Lower leg skin (tissue), 4 donors: ENCODE results near the gene CAMTA1. TPM values are rescaled to one million over a fixed set of nuclear protein-coding genes. Genes with fewer than 3 reads are reported as not detected.

Source experiments
- DNase-seq, 2 donors: peaks; one replicate each; pipeline ENCODE4 v3.0.0-alpha.2; 2019; ENCODE audit warnings: low spot score in 2 of 2
- H3K4me3 ChIP-seq: fragments of 200-600 bp; sonication (generic); 2 replicates; pipeline ENCODE4 v1.5.1; 2017; ENCODE audit warnings: mild to moderate bottlenecking, low read depth; ENCODE audit not compliant: poor library complexity, severe bottlenecking
- CTCF ChIP-seq, 3 donors: fragments of 450-650 bp; IDR thresholded peaks; one replicate each; pipeline ENCODE4 v1.5.1; 2016; ENCODE audit warnings: antibody characterized with exemption in 3 of 3, mild to moderate bottlenecking in 3 of 3, moderate library complexity in 2 of 3
- POLR2A ChIP-seq, 2 donors: fragments of 450-650 bp; IDR thresholded peaks; one replicate each; pipeline ENCODE4 v1.6.1; 2016 to 2017; ENCODE audit warnings: antibody characterized with exemption in 2 of 2, mild to moderate bottlenecking in 1 of 2, moderate library complexity in 1 of 2
- WGBS, 2 donors: methylation state at CpG; one replicate each; pipeline ENCODE4 v1.1.5; 2018; 5-methylcytosine and 5-hydroxymethylcytosine counted together
- intact Hi-C: fragments of 100-400 bp; cut with DNase I; formaldehyde crosslinking; loops from one replicate; pipeline ENCODE4 v1.15.0; 2023; ENCODE audit warnings: low total_unique reads
- total RNA-seq, 4 donors: library from RNA; depleted of rRNA; stranded (reverse); fragments of >200 nt; gene quantifications; one replicate each; pipeline ENCODE4 v1.1.0, GENCODE V29; 2016

CAMTA1 gene
- total RNA-seq, 4 donors from 2014 or later, result 24.4 to 52.3 (median 32.9) TPM

DNA sequence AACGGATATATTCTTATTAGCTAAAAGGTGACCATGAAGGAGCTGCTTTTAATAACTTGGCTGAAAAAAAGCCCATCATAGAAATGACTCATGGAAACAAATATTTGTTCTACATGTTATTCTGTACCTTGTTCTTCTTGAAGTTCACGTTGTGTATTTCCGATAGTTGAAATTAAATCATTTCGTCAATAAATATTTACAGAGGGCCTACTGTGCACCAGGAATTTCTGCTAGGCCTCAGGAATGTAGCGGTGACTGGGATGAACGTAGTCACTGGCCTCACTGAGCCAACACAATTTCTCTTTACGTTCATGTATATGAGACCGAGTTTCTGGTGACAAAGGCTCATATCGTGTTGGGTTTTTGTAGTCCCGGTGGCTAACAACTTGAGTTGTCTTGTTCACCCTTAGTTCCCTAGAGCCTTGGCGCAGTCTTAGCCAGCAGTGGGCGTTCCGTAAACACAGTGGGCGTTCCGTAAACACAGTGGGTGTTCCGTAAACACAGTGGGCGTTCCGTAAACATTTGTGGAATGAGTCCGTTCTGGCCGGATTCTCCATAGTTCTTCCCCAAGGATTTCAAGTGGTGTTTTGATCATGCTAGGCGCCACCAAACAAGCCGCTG is 932.6 kb downstream of the CAMTA1 start:
- no peak for DNase-seq
- intact Hi-C loops, result no loop called here
- TF ChIP-seq CTCF (IDR thresholded peaks at IDR 0.05), result no peak
- TF ChIP-seq POLR2A (IDR thresholded peaks at IDR 0.05), result no peak
- WGBS, 2 donors, result 89 to 92% methylated on average over 22 of the region's 22 CpGs
- no peak overlapping the region for H3K4me3 ChIP-seq

DNA sequence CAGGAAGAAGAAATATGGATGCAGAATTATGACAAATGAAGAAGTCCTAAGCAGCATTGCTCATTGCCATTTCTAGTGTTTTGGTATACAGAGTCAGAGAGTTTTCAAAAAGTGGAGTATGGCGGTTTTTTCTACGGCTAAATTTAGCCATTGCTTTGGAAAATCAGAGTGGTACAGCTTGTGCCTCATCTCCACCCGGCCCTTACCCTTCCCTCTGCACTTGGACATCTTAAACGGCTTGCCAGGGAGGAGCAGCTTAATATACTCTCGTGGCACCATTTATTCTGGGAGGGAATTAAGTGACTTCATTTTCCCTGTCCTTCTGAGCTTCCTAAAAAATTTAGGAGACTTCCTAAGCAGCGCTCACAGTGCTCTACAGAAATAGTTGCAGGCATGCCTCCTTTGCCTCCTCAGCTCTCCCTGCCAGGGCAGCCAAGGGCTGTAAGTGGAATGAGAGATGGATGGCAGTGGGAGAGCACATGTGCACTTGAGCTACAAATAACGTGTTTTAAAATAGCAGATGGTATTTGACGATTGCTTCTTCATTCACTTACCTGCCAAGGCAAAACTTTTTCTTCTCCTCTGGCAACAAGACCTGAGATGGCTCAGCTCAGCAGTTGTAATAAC is 934.3 kb downstream of the CAMTA1 start:
- DNase-seq, result peak in 1 of 2 donors; percentile 28
- H3K4me3 ChIP-seq, result no peak overlapping the region
- intact Hi-C loops, result loop anchor here (5.0 kb wide), 1 partner anchor 1323 kb away; no protein-coding TSS in a partner anchor
- 72 to 76% methylated on average over 8 of the region's 8 CpGs for WGBS, 2 donors
- TF ChIP-seq CTCF (IDR thresholded peaks at IDR 0.05) (no peak), POLR2A (IDR thresholded peaks at IDR 0.05) (no peak)

- no peak overlapping the region for H3K4me3 ChIP-seq
- TF ChIP-seq POLR2A (IDR thresholded peaks at IDR 0.05) (no peak), CTCF (IDR thresholded peaks at IDR 0.05) (no peak)
- intact Hi-C loops, result loop anchor here (5.0 kb wide), 1 partner anchor 1320 kb away; no protein-coding TSS in a partner anchor
- no peak for DNase-seq
- WGBS, 2 donors, result 38 to 39% methylated on average over 5 of the region's 5 CpGs
These were observed 936.9 kb downstream of the CAMTA1 start for GRCh38 chr1:7721940-7722669.

- no peak overlapping the region for H3K4me3 ChIP-seq
- DNase-seq, result no peak
- intact Hi-C loops, result loop anchor here (5.0 kb wide), 1 partner anchor 1320 kb away; no protein-coding TSS in a partner anchor
- no peak for TF ChIP-seq POLR2A (IDR thresholded peaks at IDR 0.05)
- no peak for TF ChIP-seq CTCF (IDR thresholded peaks at IDR 0.05)
- 49 to 70% methylated on average over 2 of the region's 2 CpGs for WGBS, 2 donors
These were observed 937.4 kb downstream of the CAMTA1 start for GRCh38 chr1:7722670-7723012.

DNA sequence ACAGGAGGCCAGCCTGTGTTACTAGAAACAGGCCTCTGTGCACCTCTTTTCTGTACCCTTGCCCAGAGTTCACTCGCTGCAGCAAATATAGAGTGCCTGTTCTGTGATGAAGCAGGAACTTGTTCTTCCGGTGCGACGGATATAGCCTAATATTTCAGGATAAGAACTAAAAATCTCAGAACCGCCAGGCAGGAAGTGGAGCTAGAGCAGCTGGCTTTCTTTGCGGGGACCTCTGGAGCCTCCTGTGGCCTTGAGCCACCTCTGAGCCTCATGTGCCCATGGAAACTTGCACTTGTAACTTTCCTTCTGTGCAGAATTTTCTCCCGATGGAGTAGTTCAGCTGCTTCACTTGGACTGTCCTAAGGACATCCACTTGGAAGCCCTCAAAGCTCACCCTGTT is 941.4 kb downstream of the CAMTA1 start:
- TF ChIP-seq POLR2A (IDR thresholded peaks at IDR 0.05) (no peak), CTCF (IDR thresholded peaks at IDR 0.05) (no peak)
- H3K4me3 ChIP-seq, result no peak overlapping the region
- intact Hi-C loops, result no loop called here
- DNase-seq, result no peak
- WGBS, 2 donors, result 22 to 42% methylated on average over 7 of the region's 7 CpGs
